NCI-H748 (cell line): ENCODE measurements around the gene PLXND1.
"Not testable (repeated sequence)": the region's sequence is repeated elsewhere in the genome, so short reads cannot be mapped to it uniquely, and the experiment has no call there.

Experiments used
- DNase-seq: peaks from one replicate; lab custom pipeline; 2025; ENCODE audit not compliant: unreplicated experiment; lab: John Stamatoyannopoulos, UW

Gene PLXND1

GRCh38 chr3:129552287-129553050 is 54.0 kb downstream of the PLXND1 start:
- DNase-seq: no peak

GRCh38 chr3:129549805-129550204 is 56.7 kb downstream of the PLXND1 start:
- no peak for DNase-seq

DNA sequence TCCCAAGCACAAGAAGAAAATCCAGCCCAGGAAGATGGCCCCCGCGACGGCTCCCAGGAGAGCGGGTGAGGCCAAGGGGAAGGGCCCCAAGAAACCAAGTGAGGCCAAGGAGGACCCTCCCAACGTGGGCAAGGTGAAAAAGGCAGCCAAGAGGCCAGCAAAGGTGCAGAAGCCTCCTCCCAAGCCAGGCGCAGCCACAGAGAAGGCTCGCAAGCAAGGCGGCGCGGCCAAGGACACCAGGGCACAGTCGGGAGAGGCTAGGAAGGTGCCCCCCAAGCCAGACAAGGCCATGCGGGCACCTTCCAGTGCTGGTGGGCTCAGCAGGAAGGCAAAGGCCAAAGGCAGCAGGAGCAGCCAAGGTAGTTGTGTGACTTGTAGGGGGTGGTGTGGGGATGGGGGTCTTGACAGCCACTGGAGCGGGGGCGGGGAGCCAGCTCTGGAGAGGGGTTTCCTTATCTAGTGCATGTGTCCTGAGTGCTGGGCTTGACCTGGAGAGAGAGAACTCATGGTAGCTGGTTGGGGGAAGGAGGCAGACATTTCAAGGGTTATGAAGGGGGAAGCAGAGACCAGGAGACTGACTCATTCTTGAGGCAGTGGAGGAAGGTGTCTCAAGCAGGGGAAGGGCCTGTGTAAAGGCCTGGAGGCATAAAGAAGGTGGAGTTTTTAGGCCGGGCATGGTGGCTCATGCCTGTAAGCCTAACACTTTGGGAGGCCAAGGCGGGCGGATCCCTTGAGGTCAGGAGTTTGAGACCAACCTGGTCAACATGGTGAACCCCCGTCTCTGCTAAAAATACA is 57.3 kb downstream of the PLXND1 start:
- DNase-seq: no peak

DNA sequence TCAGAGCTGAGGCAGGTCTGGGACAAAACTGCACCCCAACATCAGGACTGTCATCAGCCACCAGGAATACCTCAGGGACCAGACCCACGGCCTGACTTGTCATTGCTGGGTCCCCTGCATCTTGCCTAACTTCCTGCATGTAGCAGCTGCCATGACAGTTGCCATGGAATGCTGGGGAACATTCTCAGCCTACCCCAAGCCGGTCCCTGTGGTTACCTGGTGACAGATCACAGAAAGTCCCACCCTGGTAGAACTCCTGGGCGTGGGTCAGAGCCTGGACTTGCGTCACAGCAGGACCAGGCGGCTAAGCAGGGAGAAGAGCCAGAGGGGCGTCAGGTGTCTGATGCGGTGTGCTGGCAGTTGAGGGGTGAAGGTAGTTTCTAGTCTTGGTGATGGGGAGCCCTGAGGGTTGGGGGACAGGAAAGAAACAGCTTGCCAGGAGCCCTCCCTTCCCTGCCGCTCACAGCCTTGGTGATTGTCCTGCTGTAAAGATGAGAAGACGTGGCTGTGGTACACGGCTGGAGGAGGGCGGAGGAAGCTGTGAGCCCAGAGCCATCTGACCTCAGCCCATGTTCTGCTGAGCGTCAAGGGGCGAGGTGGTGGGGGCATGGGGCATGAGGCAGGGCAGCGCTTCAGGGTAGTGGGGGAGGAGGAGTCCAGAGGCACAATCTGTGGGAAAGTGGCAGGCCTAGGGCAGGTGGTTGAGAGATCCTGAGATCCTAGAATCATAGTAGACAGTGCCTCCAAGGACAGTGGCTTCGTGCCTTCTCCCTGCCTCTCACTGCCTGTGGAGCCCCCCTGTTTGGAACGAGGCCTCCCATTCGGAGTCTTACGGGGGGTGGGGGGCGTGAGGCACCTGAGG is 58.1 kb downstream of the PLXND1 start:
- DNase-seq: no peak

- DNase-seq: no peak
These were observed 59.2 kb downstream of the PLXND1 start for GRCh38 chr3:129547241-129547640.

- not testable (repeated sequence) for DNase-seq
These were observed 60.5 kb downstream of the PLXND1 start for GRCh38 chr3:129545951-129546350.

DNA sequence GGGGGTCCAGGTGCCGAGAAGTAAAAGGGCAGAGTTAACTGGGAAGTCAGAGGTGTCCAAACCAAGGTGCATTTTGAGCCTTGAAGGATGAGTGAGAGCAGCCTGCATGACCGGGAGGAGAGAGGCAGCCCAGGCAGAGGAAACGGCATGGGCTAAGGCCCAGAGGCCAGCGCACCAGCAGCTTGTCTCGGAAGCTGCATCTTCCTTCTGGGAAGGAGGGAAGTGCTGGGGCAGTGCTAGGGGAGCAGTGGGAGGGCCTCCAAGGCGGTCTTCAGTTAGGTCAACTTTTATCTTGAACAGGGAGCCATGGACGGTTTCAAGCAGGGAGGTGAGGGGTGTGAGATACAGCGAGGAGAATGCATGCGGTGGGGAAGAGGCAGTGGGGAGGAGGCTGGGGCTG is 62.5 kb downstream of the PLXND1 start:
- no peak for DNase-seq

DNA sequence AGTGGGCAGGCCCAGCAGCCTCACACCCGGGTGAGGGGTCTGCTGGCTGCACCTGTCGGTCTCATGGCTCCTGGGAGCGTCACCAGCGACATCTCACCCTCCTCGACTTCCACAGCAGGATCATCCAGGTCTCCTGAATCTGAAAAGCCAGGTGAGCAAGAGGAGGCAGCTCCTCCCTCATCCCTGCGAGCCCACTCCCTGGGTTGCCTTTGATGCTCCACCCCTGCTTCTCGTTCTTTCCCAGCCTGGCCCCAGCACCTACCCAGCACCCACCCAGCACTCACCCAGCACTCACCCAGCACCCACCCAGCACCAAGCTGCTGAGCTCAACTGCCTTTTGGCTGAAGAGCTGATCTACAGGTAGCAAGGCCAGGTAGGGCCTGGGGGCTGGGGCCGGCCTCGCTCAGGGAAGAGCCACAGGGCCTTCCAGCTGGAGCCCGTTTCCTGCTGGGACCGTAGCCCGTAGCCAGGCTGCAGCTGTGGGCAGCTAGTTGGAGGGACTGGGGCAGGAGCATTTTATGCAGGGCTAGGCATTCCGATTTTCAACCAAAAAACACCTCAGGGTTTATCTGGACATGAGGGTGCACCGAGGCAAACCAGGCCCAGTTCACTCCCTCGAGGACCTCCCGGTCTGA is 63.2 kb downstream of the PLXND1 start, which contains the start of gene H1-8:
TSS of gene H1-8 (plus strand) at position 20 of the 635 bp plus-strand sequence. CDS start at position 64, 44 bp downstream.
- DNase-seq: no peak

GRCh38 chr3:129542747-129543146 is 63.7 kb downstream of the PLXND1 start:
- no peak for DNase-seq

DNA sequence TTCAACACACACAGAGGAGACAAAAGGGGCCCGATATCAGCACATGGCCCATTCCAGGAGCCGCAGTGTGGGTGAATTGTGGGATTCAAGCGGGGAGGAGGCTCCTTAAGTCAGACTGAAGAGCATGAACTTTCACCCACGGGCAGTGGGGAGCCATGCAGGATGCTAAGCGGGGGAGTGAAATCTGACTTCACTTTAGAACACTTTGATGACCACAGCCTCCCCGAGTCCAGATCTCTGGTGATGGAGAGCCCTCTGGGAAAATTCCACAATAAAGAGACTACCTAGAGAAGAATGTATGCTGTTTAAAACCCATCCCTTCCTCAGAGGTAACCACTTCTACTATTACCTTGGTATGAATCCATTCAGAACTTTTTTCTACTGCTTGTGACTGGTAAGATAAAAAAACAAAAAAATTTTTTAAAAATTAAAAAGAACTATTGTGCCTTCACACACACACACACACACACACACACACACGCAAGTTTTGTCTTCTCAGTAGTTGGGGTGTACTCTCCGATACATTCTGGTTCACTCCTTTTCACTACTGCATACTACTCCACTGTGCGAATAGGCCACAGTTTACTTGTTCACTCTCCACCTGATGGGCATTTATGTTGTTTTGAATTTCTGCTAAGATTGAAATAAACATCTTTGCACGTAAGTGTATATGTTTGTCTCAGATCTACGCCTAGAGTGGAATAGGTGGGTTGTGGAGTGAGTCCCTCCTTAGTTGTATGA is 65.5 kb downstream of the PLXND1 start:
- DNase-seq: no peak

GRCh38 chr3:129539206-129539605 is 67.3 kb downstream of the PLXND1 start:
- DNase-seq: no peak

GRCh38 chr3:129536804-129537203 is 69.7 kb downstream of the PLXND1 start:
- DNase-seq: no peak

- peak; percentile 15 for DNase-seq
These were observed 70.2 kb downstream of the PLXND1 start for GRCh38 chr3:129536374-129536667.

DNA sequence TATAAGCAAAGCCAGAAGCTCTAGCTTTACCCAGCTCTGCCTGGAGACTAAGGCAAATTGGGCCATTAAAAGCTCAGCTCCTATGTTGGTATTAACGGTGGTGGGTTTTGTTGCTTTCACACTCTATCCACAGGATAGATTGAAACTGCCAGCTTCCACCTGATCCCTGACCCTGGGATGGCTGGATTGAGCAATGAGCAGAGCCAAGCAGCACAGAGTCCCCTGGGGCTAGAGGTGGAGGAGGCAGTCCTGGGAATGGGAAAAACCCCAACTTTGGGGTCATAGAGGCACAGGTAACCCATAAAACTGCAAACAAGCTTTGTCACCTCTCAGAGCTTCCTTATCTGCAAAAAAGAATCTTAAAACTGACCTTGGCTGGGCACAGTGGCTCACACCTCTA is 71.4 kb downstream of the PLXND1 start:
- no peak for DNase-seq

DNA sequence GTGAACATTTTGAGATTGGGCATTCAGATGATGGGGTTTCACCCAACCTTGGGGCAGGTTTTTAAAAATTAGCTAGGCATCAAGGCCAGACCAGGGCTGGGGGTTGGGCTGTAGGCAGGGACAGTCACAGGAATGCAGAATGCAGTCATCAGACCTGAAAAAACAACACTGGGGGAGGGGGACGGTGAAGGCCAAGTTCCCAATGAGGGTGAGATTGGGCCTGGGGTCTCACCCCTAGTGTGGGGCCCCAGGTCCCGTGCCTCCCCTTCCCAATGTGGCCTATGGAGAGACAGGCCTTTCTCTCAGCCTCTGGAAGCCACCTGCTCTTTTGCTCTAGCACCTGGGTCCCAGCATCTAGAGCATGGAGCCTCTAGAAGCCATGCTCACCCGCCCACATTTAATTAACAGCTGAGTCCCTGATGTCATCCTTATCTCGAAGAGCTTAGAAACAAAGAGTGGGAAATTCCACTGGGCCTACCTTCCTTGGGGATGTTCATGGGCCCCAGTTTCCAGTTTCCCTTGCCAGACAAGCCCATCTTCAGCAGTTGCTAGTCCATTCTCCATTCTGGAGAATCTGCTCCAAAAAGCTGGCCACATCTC is 71.9 kb downstream of the PLXND1 start:
- no peak for DNase-seq

- no peak for DNase-seq
These were observed 73.1 kb downstream of the PLXND1 start for GRCh38 chr3:129533406-129533805.

DNA sequence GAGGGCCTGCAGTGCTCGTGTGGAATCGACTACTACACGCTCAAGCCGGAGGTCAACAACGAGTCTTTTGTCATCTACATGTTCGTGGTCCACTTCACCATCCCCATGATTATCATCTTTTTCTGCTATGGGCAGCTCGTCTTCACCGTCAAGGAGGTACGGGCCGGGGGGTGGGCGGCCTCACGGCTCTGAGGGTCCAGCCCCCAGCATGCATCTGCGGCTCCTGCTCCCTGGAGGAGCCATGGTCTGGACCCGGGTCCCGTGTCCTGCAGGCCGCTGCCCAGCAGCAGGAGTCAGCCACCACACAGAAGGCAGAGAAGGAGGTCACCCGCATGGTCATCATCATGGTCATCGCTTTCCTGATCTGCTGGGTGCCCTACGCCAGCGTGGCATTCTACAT is 74.2 kb downstream of the PLXND1 start:
- DNase-seq: no peak

DNA sequence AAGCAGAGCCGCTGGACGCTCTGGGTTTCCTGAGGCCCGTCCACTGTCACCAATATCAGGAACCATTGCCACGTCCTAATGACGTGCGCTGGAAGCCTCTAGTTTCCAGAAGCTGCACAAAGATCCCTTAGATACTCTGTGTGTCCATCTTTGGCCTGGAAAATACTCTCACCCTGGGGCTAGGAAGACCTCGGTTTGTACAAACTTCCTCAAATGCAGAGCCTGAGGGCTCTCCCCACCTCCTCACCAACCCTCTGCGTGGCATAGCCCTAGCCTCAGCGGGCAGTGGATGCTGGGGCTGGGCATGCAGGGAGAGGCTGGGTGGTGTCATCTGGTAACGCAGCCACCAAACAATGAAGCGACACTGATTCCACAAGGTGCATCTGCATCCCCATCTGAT is 74.8 kb downstream of the PLXND1 start:
- DNase-seq: no peak

GRCh38 chr3:129530821-129531220 is 75.7 kb downstream of the PLXND1 start:
- no peak for DNase-seq

DNA sequence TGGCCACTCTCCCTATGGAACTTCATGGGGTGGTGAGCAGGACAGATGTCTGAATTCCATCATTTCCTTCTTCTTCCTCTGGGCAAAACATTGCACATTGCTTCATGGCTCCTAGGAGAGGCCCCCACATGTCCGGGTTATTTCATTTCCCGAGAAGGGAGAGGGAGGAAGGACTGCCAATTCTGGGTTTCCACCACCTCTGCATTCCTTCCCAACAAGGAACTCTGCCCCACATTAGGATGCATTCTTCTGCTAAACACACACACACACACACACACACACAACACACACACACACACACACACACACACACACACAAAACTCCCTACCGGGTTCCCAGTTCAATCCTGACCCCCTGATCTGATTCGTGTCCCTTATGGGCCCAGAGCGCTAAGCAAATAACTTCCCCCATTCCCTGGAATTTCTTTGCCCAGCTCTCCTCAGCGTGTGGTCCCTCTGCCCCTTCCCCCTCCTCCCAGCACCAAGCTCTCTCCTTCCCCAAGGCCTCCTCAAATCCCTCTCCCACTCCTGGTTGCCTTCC is 76.2 kb downstream of the PLXND1 start:
- no peak for DNase-seq
